HCT116 (cell line): ENCODE data around the gene WNT1.

ENCODE experiments used
- EZH2phosphoT487 ChIP-seq: fragments of 200-600 bp; IDR thresholded peaks from 2 replicates; pipeline ENCODE4 v1.6.1; 2018; ENCODE audit warnings: antibody characterized with exemption, borderline replicate concordance
- POLR2A ChIP-seq: IDR thresholded peaks from 2 replicates; pipeline ENCODE4 v1.7.0; 2011; ENCODE audit warnings: borderline replicate concordance; ENCODE audit not compliant: insufficient read depth, insufficient read length; ENCODE audit errors: extremely low read depth
- POLR2AphosphoS5 ChIP-seq: IDR thresholded peaks from 2 replicates; pipeline ENCODE4 v1.6.1; 2011; ENCODE audit warnings: mild to moderate bottlenecking, low read depth, low read length, moderate library complexity
- RAD21 ChIP-seq: IDR thresholded peaks from 2 replicates; pipeline ENCODE4 v1.6.1; 2012; ENCODE audit warnings: low read depth, mild to moderate bottlenecking
- SIN3A ChIP-seq: IDR thresholded peaks from 2 replicates; pipeline ENCODE4 v1.6.1; 2012; ENCODE audit warnings: low read depth
- SP1 ChIP-seq: IDR thresholded peaks from 2 replicates; pipeline ENCODE4 v1.6.1; 2012; ENCODE audit warnings: low read depth
- YY1 ChIP-seq: IDR thresholded peaks from 2 replicates; pipeline ENCODE4 v1.6.1; 2011; ENCODE audit warnings: low read length, low read depth, moderate library complexity, mild to moderate bottlenecking; ENCODE audit not compliant: insufficient replicate concordance; ENCODE audit errors: extremely low read depth
- TF ChIP-seq, protein P1 (sequence below), 3 experiments: fragments of 200-600 bp in 1 of 3; sonication (generic) in 1 of 3; IDR thresholded peaks in 2 of 3; conservative IDR thresholded peaks in 1 of 3; 2 replicates each; pipeline ENCODE4 v1.5.1; 2012 to 2017; ENCODE audit warnings: low read depth in 2 of 3, low read length in 2 of 3, antibody characterized with exemption in 1 of 3, borderline replicate concordance in 1 of 3, control low read depth in 1 of 3, mild to moderate bottlenecking in 1 of 3, mixed read lengths in 1 of 3, mixed run types in 1 of 3, moderate library complexity in 1 of 3; ENCODE audit not compliant: insufficient read depth in 1 of 3

DNA sequence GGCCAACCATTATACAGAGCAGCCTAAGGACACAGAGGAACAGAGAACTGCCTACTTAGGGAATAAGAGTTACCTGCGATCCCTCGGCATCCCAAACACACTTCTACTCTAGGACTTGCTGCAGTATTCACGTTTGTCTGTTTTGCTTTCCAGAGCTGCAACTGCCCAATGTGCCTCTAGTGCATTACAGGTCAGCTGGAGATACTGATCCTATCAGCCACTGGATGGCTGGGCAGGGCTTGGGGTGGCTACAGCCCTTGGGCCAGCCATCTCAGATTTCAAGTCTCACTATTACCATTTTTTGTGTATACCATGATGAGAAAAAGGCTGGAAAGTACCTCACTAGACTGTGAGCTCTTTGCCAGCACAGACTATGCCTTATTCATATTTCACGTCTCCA is 25.4 kb upstream of the WNT1 start:
- TF ChIP-seq, protein P1, sequence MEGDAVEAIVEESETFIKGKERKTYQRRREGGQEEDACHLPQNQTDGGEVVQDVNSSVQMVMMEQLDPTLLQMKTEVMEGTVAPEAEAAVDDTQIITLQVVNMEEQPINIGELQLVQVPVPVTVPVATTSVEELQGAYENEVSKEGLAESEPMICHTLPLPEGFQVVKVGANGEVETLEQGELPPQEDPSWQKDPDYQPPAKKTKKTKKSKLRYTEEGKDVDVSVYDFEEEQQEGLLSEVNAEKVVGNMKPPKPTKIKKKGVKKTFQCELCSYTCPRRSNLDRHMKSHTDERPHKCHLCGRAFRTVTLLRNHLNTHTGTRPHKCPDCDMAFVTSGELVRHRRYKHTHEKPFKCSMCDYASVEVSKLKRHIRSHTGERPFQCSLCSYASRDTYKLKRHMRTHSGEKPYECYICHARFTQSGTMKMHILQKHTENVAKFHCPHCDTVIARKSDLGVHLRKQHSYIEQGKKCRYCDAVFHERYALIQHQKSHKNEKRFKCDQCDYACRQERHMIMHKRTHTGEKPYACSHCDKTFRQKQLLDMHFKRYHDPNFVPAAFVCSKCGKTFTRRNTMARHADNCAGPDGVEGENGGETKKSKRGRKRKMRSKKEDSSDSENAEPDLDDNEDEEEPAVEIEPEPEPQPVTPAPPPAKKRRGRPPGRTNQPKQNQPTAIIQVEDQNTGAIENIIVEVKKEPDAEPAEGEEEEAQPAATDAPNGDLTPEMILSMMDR (IDR thresholded peaks at IDR 0.05 in 2 of 3, conservative IDR thresholded peaks at IDR 0.05 in 1 of 3; ENCODE audit: borderline replicate concordance in 1 of 3, insufficient read depth in 1 of 3, low read depth in 2 of 3, low read length in 2 of 3) = no peak
- TF ChIP-seq EZH2phosphoT487 (no peak), POLR2A (no peak), POLR2AphosphoS5 (no peak), SP1 (no peak), RAD21 (no peak), YY1 (no peak), SIN3A (no peak)
